Left ventricle myocardium inferior (tissue), 1 donor: Measurements from ENCODE around the gene PIK3R5. TPM values are rescaled to one million over a fixed set of nuclear protein-coding genes. Genes with fewer than 3 reads are reported as not detected.

Experiments
- DNase-seq: peaks from one replicate; pipeline ENCODE4 v3.0.0-alpha.2; 2020
- H3K27ac ChIP-seq: fragments of 200-600 bp; replicated peaks from 2 replicates; pipeline ENCODE4 v1.8.0; 2021
- H3K27me3 ChIP-seq: fragments of 200-600 bp; 2 replicates; pipeline ENCODE4 v1.8.0; 2021; ENCODE audit warnings: low read depth
- H3K36me3 ChIP-seq: fragments of 200-600 bp; 2 replicates; pipeline ENCODE4 v1.8.0; 2021
- H3K4me1 ChIP-seq: fragments of 200-600 bp; 2 replicates; pipeline ENCODE4 v1.8.0; 2021
- H3K4me3 ChIP-seq: fragments of 200-600 bp; 2 replicates; pipeline ENCODE4 v1.8.0; 2021; ENCODE audit warnings: mild to moderate bottlenecking, moderate library complexity
- H3K9me3 ChIP-seq: fragments of 200-600 bp; replicated peaks from 2 replicates; pipeline ENCODE4 v1.8.0; 2021
- CTCF ChIP-seq: fragments of 200-600 bp; IDR thresholded peaks from 2 replicates; pipeline ENCODE4 v1.8.0; 2021; ENCODE audit warnings: antibody characterized with exemption, mild to moderate bottlenecking, borderline replicate concordance
- intact Hi-C: fragments of 100-400 bp; cut with micrococcal nuclease; formaldehyde crosslinking; loops from one replicate; pipeline ENCODE4 v1.11.0; 2022
- total RNA-seq: library from RNA; stranded (reverse); fragmentation: NEBNext Ultra II Directional; extraction: Animal tissue kit (Norgen Biotek cat#: 25700); gene quantifications from one replicate; pipeline ENCODE4 v1.2.1, GENCODE V29; 2021
- donor health status: DM: no; HTN: yes; CAD: no; lungs with severe emphysema.

Gene PIK3R5
- total RNA-seq, 1 donor from 2014 or later = 2.7 TPM

GRCh38 chr17:8955021-8955959 lies 10.2 kb downstream of the PIK3R5 start:
- Histone ChIP-seq H3K36me3 (no peaks in the 10 kb centered on the region), H3K27me3 (peaks cover 74% of the 10 kb centered on the region), H3K27ac (peak overlapping the region; percentile 16), H3K4me3 (no peak overlapping the region), H3K9me3 (peaks cover 5% of the 10 kb centered on the region), H3K4me1 (no peaks in the 10 kb centered on the region)
- intact Hi-C loops = no loop called here
- no peak for DNase-seq
- no peak for TF ChIP-seq CTCF

DNA sequence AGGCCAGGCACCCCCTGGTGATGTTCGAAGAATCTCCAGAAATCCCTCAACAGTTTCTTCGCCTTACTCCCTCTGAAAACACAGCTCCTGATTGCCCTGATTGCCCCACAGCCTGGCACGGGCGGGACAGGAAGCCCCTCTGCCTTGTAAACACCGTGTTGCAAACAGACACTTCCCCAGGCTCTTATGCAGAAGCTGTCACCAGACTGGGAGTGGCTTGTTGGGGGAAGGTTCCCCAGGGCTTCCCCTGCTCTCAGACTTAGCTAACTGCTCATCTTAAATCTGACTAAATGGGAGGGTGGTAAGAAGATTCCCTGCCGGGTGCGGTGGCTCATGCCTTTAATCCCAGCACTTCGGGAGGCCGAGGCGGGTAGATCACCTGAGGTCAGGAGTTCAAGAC lies 11.2 kb downstream of the PIK3R5 start:
- Histone ChIP-seq H3K27me3 (peaks cover 66% of the 10 kb centered on the region), H3K9me3 (peaks cover 5% of the 10 kb centered on the region), H3K36me3 (no peaks in the 10 kb centered on the region), H3K4me3 (no peak overlapping the region), H3K27ac (peak overlapping the region; percentile 19), H3K4me1 (no peaks in the 10 kb centered on the region)
- no peak for TF ChIP-seq CTCF
- intact Hi-C loops = no loop called here
- peak; percentile 64 for DNase-seq

- H3K27ac ChIP-seq = peak overlapping the region; percentile 19
These were observed 12.2 kb downstream of the PIK3R5 start for GRCh38 chr17:8953156-8953885.

DNA sequence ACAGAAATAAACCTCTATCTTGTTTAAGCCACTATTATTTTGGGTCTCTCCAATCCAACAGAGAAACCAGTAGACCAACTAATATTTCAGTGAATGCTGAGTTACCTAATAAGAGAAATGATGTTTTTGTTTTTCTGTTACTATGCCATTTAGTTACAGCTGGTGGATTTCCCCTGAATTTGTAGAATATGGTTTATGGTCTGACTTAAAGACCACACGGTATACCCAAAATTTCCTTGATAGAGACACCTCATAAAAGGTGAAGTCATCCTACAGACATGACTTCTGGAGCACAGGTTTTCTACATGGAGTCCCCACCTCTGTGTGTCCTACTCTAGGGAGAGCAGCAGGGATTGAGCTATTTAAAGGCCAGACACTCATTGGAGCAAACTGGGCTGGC lies 13.3 kb downstream of the PIK3R5 start:
- H3K4me1 ChIP-seq = peaks cover 6% of the 10 kb centered on the region
- intact Hi-C loops = no loop called here
- peaks cover 5% of the 10 kb centered on the region for H3K9me3 ChIP-seq
- H3K36me3 ChIP-seq = no peaks in the 10 kb centered on the region
- H3K27me3 ChIP-seq = peaks cover 47% of the 10 kb centered on the region
- no peak for TF ChIP-seq CTCF
- DNase-seq = no peak
- H3K27ac ChIP-seq = no peak overlapping the region
- H3K4me3 ChIP-seq = no peak overlapping the region

More at GRCh38 chr17:8953156-8953885, 12.2 kb downstream of the PIK3R5 start:
- Histone ChIP-seq H3K9me3 (peaks cover 5% of the 10 kb centered on the region), H3K4me1 (peaks cover 6% of the 10 kb centered on the region), H3K36me3 (no peaks in the 10 kb centered on the region), H3K4me3 (no peak overlapping the region), H3K27me3 (peaks cover 56% of the 10 kb centered on the region)
- intact Hi-C loops = no loop called here
- TF ChIP-seq CTCF = no peak
- no peak for DNase-seq

DNA sequence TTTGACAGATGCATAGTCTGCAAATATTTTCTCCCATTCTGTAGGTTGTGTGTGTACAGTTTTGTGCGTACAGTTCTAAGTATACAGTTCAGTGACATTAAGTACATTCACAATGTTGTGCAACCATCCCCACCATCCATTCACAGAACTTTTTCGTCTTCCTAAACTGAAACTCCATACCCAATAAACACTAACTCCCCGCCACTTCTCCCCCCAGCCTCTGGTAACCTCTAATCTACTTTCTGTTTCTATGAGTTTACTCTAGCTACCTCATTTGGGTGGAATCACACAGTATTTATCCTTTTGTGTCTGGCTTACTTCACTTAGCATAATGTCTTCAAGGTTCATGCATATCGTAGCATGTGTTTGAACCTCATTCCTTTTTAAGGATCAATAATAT lies 14.3 kb downstream of the PIK3R5 start:
- H3K27ac ChIP-seq = no peak overlapping the region
- no peaks in the 10 kb centered on the region for H3K36me3 ChIP-seq
- no peak for DNase-seq
- intact Hi-C loops = no loop called here
- no peak for TF ChIP-seq CTCF
- peaks cover 5% of the 10 kb centered on the region for H3K9me3 ChIP-seq
- peaks cover 6% of the 10 kb centered on the region for H3K4me1 ChIP-seq
- H3K4me3 ChIP-seq = no peak overlapping the region
- H3K27me3 ChIP-seq = peaks cover 47% of the 10 kb centered on the region
